Calu3 (cell line): ENCODE results near the gene CHD2. TPM values are rescaled to one million over a fixed set of nuclear protein-coding genes. Genes with fewer than 3 reads are reported as not detected.

Source experiments
- BruUV-seq: library from RNA; stranded (reverse); fragments of 400-500 nt; replicated peaks from 2 replicates; lab custom pipeline; 2021; lab: Mats Ljungman, UMichigan
- CTCF ChIA-PET: fragments of 300-600 bp; sonication (Branson Sonifier 250); formaldehyde crosslinking; loops from one replicate; lab custom pipeline; 2022; ENCODE audit warnings: antibody characterized with exemption; lab: Charles Lee
- DNase-seq: peaks from one replicate; pipeline ENCODE4 v3.0.0; 2022
- H3K27ac Mint-ChIP-seq: one replicate; pipeline ENCODE4 v1.8.0; 2022; ENCODE audit warnings: mixed read lengths; ENCODE audit not compliant: unreplicated experiment
- H3K27me3 Mint-ChIP-seq: one replicate; pipeline ENCODE4 v1.8.0; 2022; ENCODE audit warnings: mixed read lengths; ENCODE audit not compliant: unreplicated experiment
- H3K36me3 Mint-ChIP-seq: one replicate; pipeline ENCODE4 v1.8.0; 2022; ENCODE audit warnings: mild to moderate bottlenecking, moderate library complexity, mixed read lengths; ENCODE audit not compliant: insufficient read depth, unreplicated experiment
- H3K4me1 Mint-ChIP-seq: one replicate; pipeline ENCODE4 v1.8.0; 2022; ENCODE audit warnings: mild to moderate bottlenecking, low read depth, mixed read lengths; ENCODE audit not compliant: unreplicated experiment
- H3K4me3 Mint-ChIP-seq: one replicate; pipeline ENCODE4 v1.8.0; 2022; ENCODE audit warnings: mild to moderate bottlenecking, low read depth, moderate library complexity, mixed read lengths; ENCODE audit not compliant: unreplicated experiment
- H3K9me3 Mint-ChIP-seq: one replicate; pipeline ENCODE4 v1.8.0; 2022; ENCODE audit warnings: low read depth, mixed read lengths; ENCODE audit not compliant: unreplicated experiment
- CTCF ChIP-seq: fragments of 200-600 bp; IDR thresholded peaks from one replicate; pipeline ENCODE4 v1.8.0; 2022; ENCODE audit warnings: antibody characterized with exemption; ENCODE audit not compliant: unreplicated experiment
- intact Hi-C: fragments of 100-400 bp; cut with micrococcal nuclease; formaldehyde crosslinking; loops from one replicate; pipeline ENCODE4 v1.10.0; 2022; ENCODE audit not compliant: unreplicated experiment
- total RNA-seq: library from RNA; stranded (reverse); gene quantifications from 2 replicates; pipeline ENCODE4 v1.2.3, GENCODE V29; 2022

Gene CHD2
- total RNA-seq, 1 experiment from 2014 or later: 140 TPM

- intact Hi-C loops: loop anchor here (2.0 kb wide), 2 partner anchors 17 to 39 kb away; partner anchors contain the start of gene CHD2
- no peaks in the 10 kb centered on the region for H3K9me3 Mint-ChIP-seq
- BruUV-seq: TSS peak; percentile 40
- H3K4me1 Mint-ChIP-seq: peaks cover 38% of the 10 kb centered on the region
- DNase-seq: no peak
- H3K4me3 Mint-ChIP-seq: peak overlapping the region; percentile 68
- peaks cover 79% of the 10 kb centered on the region for H3K36me3 Mint-ChIP-seq
- H3K27ac Mint-ChIP-seq: peak overlapping the region; percentile 94
- peaks cover 13% of the 10 kb centered on the region for H3K27me3 Mint-ChIP-seq
- CTCF ChIA-PET: interaction anchor here (0.9 to 2.6 kb wide), 3 partner anchors 23 to 75 kb away, joined by 3 to 24 read pairs (median 9); no protein-coding TSS in a partner anchor
- TF ChIP-seq CTCF: no peak
Observed at GRCh38 chr15:92883876-92884435, 16.2 kb upstream of the CHD2 start.

GRCh38 chr15:92884436-92885223, 15.5 kb upstream of the CHD2 start:
- no TSS peak for BruUV-seq
- Mint-ChIP-seq H3K36me3 (peaks cover 86% of the 10 kb centered on the region), H3K27ac (peak overlapping the region; percentile 94), H3K27me3 (peaks cover 13% of the 10 kb centered on the region), H3K9me3 (no peaks in the 10 kb centered on the region), H3K4me1 (peaks cover 37% of the 10 kb centered on the region), H3K4me3 (peak overlapping the region; percentile 68)
- DNase-seq: no peak
- intact Hi-C loops: loop anchor here (1.0 to 2.0 kb wide), 2 partner anchors 16 to 74 kb away; partner anchors contain the start of gene CHD2
- CTCF ChIA-PET: interaction anchor here (1.0 to 2.4 kb wide), 5 partner anchors 15 to 81 kb away, joined by 3 to 9 read pairs (median 5); no protein-coding TSS in a partner anchor
- no peak for TF ChIP-seq CTCF

- CTCF ChIA-PET: interaction anchor here (1.0 to 2.4 kb wide), 5 partner anchors 14 to 81 kb away, joined by 3 to 9 read pairs (median 5); no protein-coding TSS in a partner anchor
- intact Hi-C loops: loop anchor here (1.0 to 2.0 kb wide), 2 partner anchors 15 to 75 kb away; partner anchors contain the start of gene CHD2
- Mint-ChIP-seq H3K27me3 (peaks cover 13% of the 10 kb centered on the region), H3K9me3 (no peaks in the 10 kb centered on the region), H3K4me1 (peaks cover 37% of the 10 kb centered on the region), H3K4me3 (peak overlapping the region; percentile 68), H3K27ac (peak overlapping the region; percentile 94), H3K36me3 (peaks cover 89% of the 10 kb centered on the region)
- DNase-seq: no peak
- BruUV-seq: no TSS peak
- TF ChIP-seq CTCF: no peak
Observed at GRCh38 chr15:92885224-92886041, 14.7 kb upstream of the CHD2 start.

DNA sequence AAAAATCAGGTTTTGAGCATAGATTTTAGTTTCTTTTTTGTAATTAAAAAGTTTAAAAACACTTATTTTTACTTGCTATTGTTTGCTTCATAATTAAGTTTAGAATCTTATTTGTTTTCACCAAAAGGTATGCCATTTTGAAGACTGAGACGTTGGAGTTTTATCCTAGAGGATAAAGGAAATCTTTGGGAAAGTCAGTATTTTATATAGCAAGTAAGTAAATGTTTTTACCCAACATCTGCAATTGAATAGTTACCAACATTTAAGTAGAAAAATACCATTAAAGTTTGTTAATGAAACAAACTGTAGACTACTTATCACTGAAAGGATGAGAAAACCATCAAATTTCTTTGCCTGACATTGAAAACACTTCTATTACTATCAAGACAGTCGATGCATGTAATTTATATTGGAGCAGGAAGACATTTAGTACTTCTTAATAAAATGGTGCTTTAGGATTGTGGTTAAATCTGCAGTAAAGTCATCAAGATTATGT, 14.0 kb upstream of the CHD2 start:
- peak overlapping the region; percentile 94 for H3K27ac Mint-ChIP-seq
- intact Hi-C loops: no loop called here
- H3K4me1 Mint-ChIP-seq: peaks cover 36% of the 10 kb centered on the region

More for the DNA sequence above, 14.0 kb upstream of the CHD2 start:
- DNase-seq: no peak
- H3K4me3 Mint-ChIP-seq: peak overlapping the region; percentile 68
- H3K27me3 Mint-ChIP-seq: peaks cover 13% of the 10 kb centered on the region
- H3K9me3 Mint-ChIP-seq: no peaks in the 10 kb centered on the region
- H3K36me3 Mint-ChIP-seq: peaks cover 95% of the 10 kb centered on the region
- BruUV-seq: no TSS peak
- TF ChIP-seq CTCF: no peak
- CTCF ChIA-PET: interaction anchor here (2.4 kb wide), 1 partner anchor 54 kb away, joined by 9 read pairs; no protein-coding TSS in a partner anchor
